SK-N-SH treated with all-trans-retinoic acid at 6 μM for 48 hours (cell line): ENCODE data around the gene RETREG3.

Source experiments
- ARNTL ChIP-seq: fragments of 450-650 bp; formaldehyde crosslinking; IDR thresholded peaks from 2 replicates; pipeline ENCODE4 v1.5.0; 2020; ENCODE audit warnings: low read depth, mild to moderate bottlenecking, moderate library complexity, borderline replicate concordance
- OSR1 ChIP-seq: fragments of 250-450 bp; sonication (Bioruptor Pico); IDR thresholded peaks from 2 replicates; pipeline ENCODE4 v1.8.0; 2022; ENCODE audit warnings: moderate library complexity, mild to moderate bottlenecking, inconsistent platforms
- RARB ChIP-seq: fragments of 250-450 bp; sonication (Bioruptor Pico); IDR thresholded peaks from 2 replicates; pipeline ENCODE4 v1.8.0; 2021; ENCODE audit warnings: mild to moderate bottlenecking, moderate library complexity
- TCF4 ChIP-seq: fragments of 250-450 bp; sonication (Bioruptor Pico); IDR thresholded peaks from 2 replicates; pipeline ENCODE4 v1.8.0; 2021; ENCODE audit warnings: mild to moderate bottlenecking, moderate library complexity, borderline replicate concordance
- TF ChIP-seq, protein P1 (sequence below): fragments of 250-450 bp; sonication (Bioruptor Pico); IDR thresholded peaks from 2 replicates; pipeline ENCODE4 v1.8.0; 2020; ENCODE audit warnings: mild to moderate bottlenecking, moderate library complexity, borderline replicate concordance
- TF ChIP-seq, protein P2 (sequence below): fragments of 250-450 bp; sonication (Bioruptor Pico); IDR thresholded peaks from 2 replicates; pipeline ENCODE4 v1.5.1; 2020; ENCODE audit warnings: low read depth, mild to moderate bottlenecking, moderate library complexity
- TF ChIP-seq, protein P3 (sequence below): fragments of 250-450 bp; sonication (Bioruptor Pico); IDR thresholded peaks from 2 replicates; pipeline ENCODE4 v1.8.0; 2021; ENCODE audit warnings: low read depth, mild to moderate bottlenecking, moderate library complexity, borderline replicate concordance

DNA sequence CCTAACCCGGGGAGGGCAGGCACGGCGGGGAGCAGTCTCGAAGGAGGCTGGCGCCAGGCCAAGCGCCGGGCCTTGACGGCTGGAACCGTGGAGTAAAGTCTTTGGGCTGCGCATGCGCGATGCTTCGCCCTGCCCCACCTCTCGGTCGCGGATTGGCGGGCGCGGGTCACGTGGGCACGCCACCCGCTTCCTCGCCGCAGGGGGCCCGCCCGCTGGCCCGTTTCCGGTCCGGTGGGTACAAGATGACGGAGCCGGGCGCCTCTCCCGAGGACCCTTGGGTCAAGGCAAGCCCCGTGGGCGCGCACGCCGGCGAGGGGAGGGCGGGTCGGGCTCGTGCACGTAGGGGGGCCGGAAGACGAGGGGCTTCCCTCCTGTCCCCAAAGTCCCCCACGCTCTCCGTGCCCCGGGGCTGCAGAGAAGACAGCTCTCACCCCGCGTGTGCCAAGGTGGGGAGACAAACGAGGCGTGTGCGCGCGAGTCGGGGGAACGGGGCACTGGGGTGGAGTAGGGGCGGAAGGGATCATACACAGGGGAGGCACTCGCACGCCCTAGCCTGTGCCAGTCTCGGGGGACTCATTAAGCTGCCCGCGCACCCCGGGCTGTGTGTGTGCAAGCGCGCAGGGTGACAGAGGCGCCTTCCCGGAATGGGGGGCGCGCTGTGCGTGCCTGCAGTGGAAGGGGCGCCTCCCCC, 42.1 kb downstream of the RETREG3 start, which contains the start of gene MLX:
- TF ChIP-seq RARB (CRISPR knock-in tag): no peak
- TF ChIP-seq, protein P1, sequence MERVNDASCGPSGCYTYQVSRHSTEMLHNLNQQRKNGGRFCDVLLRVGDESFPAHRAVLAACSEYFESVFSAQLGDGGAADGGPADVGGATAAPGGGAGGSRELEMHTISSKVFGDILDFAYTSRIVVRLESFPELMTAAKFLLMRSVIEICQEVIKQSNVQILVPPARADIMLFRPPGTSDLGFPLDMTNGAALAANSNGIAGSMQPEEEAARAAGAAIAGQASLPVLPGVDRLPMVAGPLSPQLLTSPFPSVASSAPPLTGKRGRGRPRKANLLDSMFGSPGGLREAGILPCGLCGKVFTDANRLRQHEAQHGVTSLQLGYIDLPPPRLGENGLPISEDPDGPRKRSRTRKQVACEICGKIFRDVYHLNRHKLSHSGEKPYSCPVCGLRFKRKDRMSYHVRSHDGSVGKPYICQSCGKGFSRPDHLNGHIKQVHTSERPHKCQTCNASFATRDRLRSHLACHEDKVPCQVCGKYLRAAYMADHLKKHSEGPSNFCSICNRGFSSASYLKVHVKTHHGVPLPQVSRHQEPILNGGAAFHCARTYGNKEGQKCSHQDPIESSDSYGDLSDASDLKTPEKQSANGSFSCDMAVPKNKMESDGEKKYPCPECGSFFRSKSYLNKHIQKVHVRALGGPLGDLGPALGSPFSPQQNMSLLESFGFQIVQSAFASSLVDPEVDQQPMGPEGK (CRISPR knock-in tag): no peak
- TF ChIP-seq OSR1 (CRISPR knock-in tag): no peak
- TF ChIP-seq ARNTL (CRISPR knock-in tag): no peak
- no peak for TF ChIP-seq TCF4
- TF ChIP-seq, protein P2, sequence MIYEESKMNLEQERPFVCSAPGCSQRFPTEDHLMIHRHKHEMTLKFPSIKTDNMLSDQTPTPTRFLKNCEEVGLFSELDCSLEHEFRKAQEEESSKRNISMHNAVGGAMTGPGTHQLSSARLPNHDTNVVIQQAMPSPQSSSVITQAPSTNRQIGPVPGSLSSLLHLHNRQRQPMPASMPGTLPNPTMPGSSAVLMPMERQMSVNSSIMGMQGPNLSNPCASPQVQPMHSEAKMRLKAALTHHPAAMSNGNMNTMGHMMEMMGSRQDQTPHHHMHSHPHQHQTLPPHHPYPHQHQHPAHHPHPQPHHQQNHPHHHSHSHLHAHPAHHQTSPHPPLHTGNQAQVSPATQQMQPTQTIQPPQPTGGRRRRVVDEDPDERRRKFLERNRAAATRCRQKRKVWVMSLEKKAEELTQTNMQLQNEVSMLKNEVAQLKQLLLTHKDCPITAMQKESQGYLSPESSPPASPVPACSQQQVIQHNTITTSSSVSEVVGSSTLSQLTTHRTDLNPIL (CRISPR knock-in tag): no peak
- TF ChIP-seq, protein P3, sequence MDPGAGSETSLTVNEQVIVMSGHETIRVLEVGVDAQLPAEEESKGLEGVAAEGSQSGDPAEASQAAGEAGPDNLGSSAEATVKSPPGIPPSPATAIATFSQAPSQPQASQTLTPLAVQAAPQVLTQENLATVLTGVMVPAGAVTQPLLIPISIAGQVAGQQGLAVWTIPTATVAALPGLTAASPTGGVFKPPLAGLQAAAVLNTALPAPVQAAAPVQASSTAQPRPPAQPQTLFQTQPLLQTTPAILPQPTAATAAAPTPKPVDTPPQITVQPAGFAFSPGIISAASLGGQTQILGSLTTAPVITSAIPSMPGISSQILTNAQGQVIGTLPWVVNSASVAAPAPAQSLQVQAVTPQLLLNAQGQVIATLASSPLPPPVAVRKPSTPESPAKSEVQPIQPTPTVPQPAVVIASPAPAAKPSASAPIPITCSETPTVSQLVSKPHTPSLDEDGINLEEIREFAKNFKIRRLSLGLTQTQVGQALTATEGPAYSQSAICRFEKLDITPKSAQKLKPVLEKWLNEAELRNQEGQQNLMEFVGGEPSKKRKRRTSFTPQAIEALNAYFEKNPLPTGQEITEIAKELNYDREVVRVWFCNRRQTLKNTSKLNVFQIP (CRISPR knock-in tag): no peak
